Choroid plexus epithelial cell (primary cell): Measurements from ENCODE around the gene SLBP.

ENCODE experiments used
- DNase-seq: peaks from one replicate; pipeline ENCODE4 v3.0.0-alpha.2; 2010; ENCODE audit warnings: low read depth
- H3K4me3 ChIP-seq: 2 replicates; pipeline ENCODE4 v1.5.1; 2011; ENCODE audit warnings: low read depth, mild to moderate bottlenecking, control low read depth, low read length, moderate library complexity
- CTCF ChIP-seq: conservative IDR thresholded peaks from 2 replicates; pipeline ENCODE4 v1.5.1; 2011; ENCODE audit warnings: low read depth, mild to moderate bottlenecking, control low read depth, inconsistent platforms, low read length, moderate library complexity

SLBP gene

GRCh38 chr4:1757836-1758235 is 45.7 kb upstream of the SLBP start:
- no peak overlapping the region for H3K4me3 ChIP-seq
- TF ChIP-seq CTCF, result no peak
- DNase-seq, result no peak

- H3K4me3 ChIP-seq, result no peak overlapping the region
- DNase-seq, result no peak
- TF ChIP-seq CTCF, result no peak
Observed at GRCh38 chr4:1756893-1757779, 45.0 kb upstream of the SLBP start.

GRCh38 chr4:1756079-1756478 is 44.0 kb upstream of the SLBP start:
- H3K4me3 ChIP-seq, result no peak overlapping the region
- DNase-seq, result no peak
- TF ChIP-seq CTCF, result no peak

- no peak overlapping the region for H3K4me3 ChIP-seq
- no peak for DNase-seq
- TF ChIP-seq CTCF, result no peak
Observed at GRCh38 chr4:1755297-1755696, 43.2 kb upstream of the SLBP start.

- DNase-seq, result peak; percentile 20
- no peak for TF ChIP-seq CTCF
- H3K4me3 ChIP-seq, result no peak overlapping the region
Observed at GRCh38 chr4:1754336-1754735, 42.2 kb upstream of the SLBP start.

- no peak overlapping the region for H3K4me3 ChIP-seq
- no peak for DNase-seq
Observed at GRCh38 chr4:1753697-1754311, 41.7 kb upstream of the SLBP start.

More at GRCh38 chr4:1753697-1754311, 41.7 kb upstream of the SLBP start:
- no peak for TF ChIP-seq CTCF
